Astrocyte (in vitro differentiated cells and primary cell): Measurements from ENCODE around the gene GLIPR2. TPM values are rescaled to one million over a fixed set of nuclear protein-coding genes. Genes with fewer than 3 reads are reported as not detected.

ENCODE experiments used
- DNase-seq: peaks from one replicate; pipeline ENCODE4 v3.0.0-alpha.2; 2010; ENCODE audit warnings: low read depth
- FAIRE-seq: peaks from 2 replicates; lab custom pipeline; 2011; peaks lifted over from hg19 to GRCh38; lab: Jason Lieb, UNC
- H2AFZ ChIP-seq: 2 replicates; pipeline ENCODE4 v1.6.0; 2012; ENCODE audit warnings: low read depth, low read length, inconsistent platforms
- H3K27ac ChIP-seq: 2 replicates; pipeline ENCODE4 v1.5.1; 2011; ENCODE audit warnings: low read depth, low read length, inconsistent platforms
- H3K27me3 ChIP-seq: 2 replicates; pipeline ENCODE4 v1.6.0; 2011; ENCODE audit warnings: low read length, inconsistent platforms; ENCODE audit not compliant: insufficient read depth
- H3K36me3 ChIP-seq: 2 replicates; pipeline ENCODE4 v1.5.1; 2011; ENCODE audit warnings: low read length, inconsistent platforms; ENCODE audit not compliant: insufficient read depth
- H3K4me1 ChIP-seq: 2 replicates; pipeline ENCODE4 v1.5.1; 2011; ENCODE audit warnings: low read length, inconsistent platforms; ENCODE audit not compliant: insufficient read depth
- H3K4me2 ChIP-seq: 2 replicates; pipeline ENCODE4 v1.6.0; 2012; ENCODE audit warnings: low read length, inconsistent platforms
- H3K4me3 ChIP-seq: 2 replicates; pipeline ENCODE4 v1.5.1; 2011; ENCODE audit warnings: low read depth, mild to moderate bottlenecking, low read length, inconsistent platforms; ENCODE audit not compliant: insufficient read depth
- H3K79me2 ChIP-seq: 2 replicates; pipeline ENCODE4 v1.6.0; 2012; ENCODE audit warnings: mild to moderate bottlenecking, low read length, inconsistent platforms; ENCODE audit not compliant: insufficient read depth
- H3K9ac ChIP-seq: 2 replicates; pipeline ENCODE4 v1.6.0; 2012; ENCODE audit warnings: mild to moderate bottlenecking, low read length, inconsistent platforms
- H3K9me3 ChIP-seq: 2 replicates; pipeline ENCODE4 v1.5.1; 2012; ENCODE audit warnings: low read depth, mild to moderate bottlenecking, low read length, inconsistent platforms; ENCODE audit not compliant: insufficient read depth
- H4K20me1 ChIP-seq: 2 replicates; pipeline ENCODE4 v1.6.0; 2012; ENCODE audit warnings: low read length, inconsistent platforms; ENCODE audit not compliant: insufficient read depth
- H3K27ac Mint-ChIP-seq: one replicate; pipeline ENCODE4 v1.8.0; 2021; ENCODE audit warnings: mild to moderate bottlenecking, mixed read lengths; ENCODE audit not compliant: unreplicated experiment
- H3K27me3 Mint-ChIP-seq: one replicate; pipeline ENCODE4 v1.8.0; 2021; ENCODE audit warnings: low read depth, mixed read lengths; ENCODE audit not compliant: unreplicated experiment
- H3K36me3 Mint-ChIP-seq: one replicate; pipeline ENCODE4 v1.8.0; 2021; ENCODE audit warnings: low read depth, mixed read lengths; ENCODE audit not compliant: unreplicated experiment
- H3K4me1 Mint-ChIP-seq: one replicate; pipeline ENCODE4 v1.8.0; 2021; ENCODE audit warnings: low read depth, mixed read lengths; ENCODE audit not compliant: unreplicated experiment
- H3K4me3 Mint-ChIP-seq: one replicate; pipeline ENCODE4 v1.8.0; 2021; ENCODE audit warnings: mild to moderate bottlenecking, moderate library complexity, mixed read lengths; ENCODE audit not compliant: unreplicated experiment
- H3K9me3 Mint-ChIP-seq: one replicate; pipeline ENCODE4 v1.8.0; 2021; ENCODE audit warnings: mild to moderate bottlenecking, mixed read lengths; ENCODE audit not compliant: unreplicated experiment
- CTCF ChIP-seq: IDR thresholded peaks from 2 replicates; pipeline ENCODE4 v1.5.1; 2011; ENCODE audit warnings: low read depth, mild to moderate bottlenecking, inconsistent platforms, low read length, moderate library complexity; ENCODE audit not compliant: insufficient read depth
- EZH2 ChIP-seq: IDR thresholded peaks from 2 replicates; pipeline ENCODE4 v1.6.1; 2012; ENCODE audit warnings: mild to moderate bottlenecking, low read length, inconsistent platforms; ENCODE audit not compliant: insufficient read depth
- total RNA-seq: library from RNA; stranded (reverse); gene quantifications from 2 replicates; pipeline ENCODE4 v1.2.1, GENCODE V29; 2021

GLIPR2 gene
- total RNA-seq, 1 donor from 2014 or later: 150 TPM

DNA sequence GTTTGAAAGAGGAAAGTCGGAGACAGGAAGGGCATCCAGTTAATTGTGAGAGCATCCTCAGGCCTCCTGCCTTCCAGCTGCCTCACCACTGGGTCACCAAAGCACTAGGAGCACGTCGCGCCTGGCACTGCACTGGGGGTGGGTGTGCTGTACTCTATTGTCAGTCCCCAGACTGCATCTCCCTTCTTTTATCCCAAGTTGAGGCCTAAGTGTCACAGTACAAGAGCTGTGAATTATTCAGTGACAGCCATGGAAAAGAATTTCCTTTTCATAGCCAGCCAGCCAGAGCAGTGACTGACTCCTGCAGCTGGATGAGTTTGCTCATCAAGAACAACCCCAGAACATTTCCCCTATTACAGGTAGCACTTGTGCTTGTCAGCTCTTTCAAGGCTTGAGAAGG is 70.5 kb downstream of the GLIPR2 start:
- Histone ChIP-seq H3K9me3 (no peaks in the 10 kb centered on the region), H3K36me3 (peaks cover 68% of the 10 kb centered on the region), H2AFZ (no peak overlapping the region), H3K4me3 (no peak overlapping the region), H3K27me3 (no peaks in the 10 kb centered on the region), H3K27ac (peak overlapping the region; percentile 57), H3K9ac (peak overlapping the region; percentile 33), H4K20me1 (peaks cover 85% of the 10 kb centered on the region), H3K4me2 (peak overlapping the region; percentile 61), H3K79me2 (peaks cover 66% of the 10 kb centered on the region), H3K4me1 (peaks cover 28% of the 10 kb centered on the region)
- Mint-ChIP-seq H3K27me3 (no peaks in the 10 kb centered on the region), H3K27ac (peak overlapping the region; percentile 87), H3K4me1 (peaks cover 55% of the 10 kb centered on the region), H3K4me3 (peak overlapping the region; percentile 16), H3K36me3 (peaks cover 28% of the 10 kb centered on the region), H3K9me3 (peaks cover 1% of the 10 kb centered on the region)
- DNase-seq (peak; percentile 60), FAIRE-seq (peak; percentile 67)
- TF ChIP-seq EZH2: no peak
- no peak for TF ChIP-seq CTCF

DNA sequence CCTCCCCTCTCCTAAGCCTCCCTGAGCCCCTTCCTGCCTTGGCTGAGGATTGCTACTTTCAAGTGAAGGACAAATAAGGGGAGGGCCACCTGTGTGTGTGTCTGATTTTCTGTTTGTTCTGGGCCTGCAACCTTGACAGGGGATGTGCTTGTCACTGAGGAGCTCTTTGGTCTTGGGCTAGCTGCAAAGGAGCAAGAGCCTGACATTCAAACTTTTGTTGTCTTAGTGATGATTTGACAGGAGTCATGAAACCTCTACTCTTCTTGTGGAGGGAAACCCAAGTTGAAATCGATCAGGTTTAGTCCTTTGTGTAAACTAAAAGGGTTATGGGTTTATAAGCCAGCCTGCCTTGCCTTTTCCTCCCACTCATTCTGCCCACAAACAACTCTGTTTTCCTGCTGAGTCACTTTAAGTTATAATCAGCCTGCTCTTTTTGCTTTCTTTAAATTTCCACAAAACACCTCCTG is 71.0 kb downstream of the GLIPR2 start:
- H3K4me1 ChIP-seq: peaks cover 28% of the 10 kb centered on the region
- H3K79me2 ChIP-seq: peaks cover 71% of the 10 kb centered on the region
- H3K9me3 Mint-ChIP-seq: peaks cover 1% of the 10 kb centered on the region
- peaks cover 28% of the 10 kb centered on the region for H3K36me3 Mint-ChIP-seq
- H3K27ac Mint-ChIP-seq: peak overlapping the region; percentile 87
- H3K36me3 ChIP-seq: peaks cover 64% of the 10 kb centered on the region
- H4K20me1 ChIP-seq: peaks cover 85% of the 10 kb centered on the region
- no peaks in the 10 kb centered on the region for H3K9me3 ChIP-seq
- no peak for TF ChIP-seq CTCF
- no peak for TF ChIP-seq EZH2
- no peaks in the 10 kb centered on the region for H3K27me3 Mint-ChIP-seq
- H3K9ac ChIP-seq: peak overlapping the region; percentile 33
- H3K4me3 ChIP-seq: peak overlapping the region; percentile 0
- H3K4me1 Mint-ChIP-seq: peaks cover 57% of the 10 kb centered on the region
- no peaks in the 10 kb centered on the region for H3K27me3 ChIP-seq
- DNase-seq (peak; percentile 49), FAIRE-seq (peak; percentile 84)
- peak overlapping the region; percentile 57 for H3K27ac ChIP-seq
- H3K4me2 ChIP-seq: peak overlapping the region; percentile 61
- peak overlapping the region; percentile 50 for H3K4me3 Mint-ChIP-seq
- H2AFZ ChIP-seq: no peak overlapping the region

DNA sequence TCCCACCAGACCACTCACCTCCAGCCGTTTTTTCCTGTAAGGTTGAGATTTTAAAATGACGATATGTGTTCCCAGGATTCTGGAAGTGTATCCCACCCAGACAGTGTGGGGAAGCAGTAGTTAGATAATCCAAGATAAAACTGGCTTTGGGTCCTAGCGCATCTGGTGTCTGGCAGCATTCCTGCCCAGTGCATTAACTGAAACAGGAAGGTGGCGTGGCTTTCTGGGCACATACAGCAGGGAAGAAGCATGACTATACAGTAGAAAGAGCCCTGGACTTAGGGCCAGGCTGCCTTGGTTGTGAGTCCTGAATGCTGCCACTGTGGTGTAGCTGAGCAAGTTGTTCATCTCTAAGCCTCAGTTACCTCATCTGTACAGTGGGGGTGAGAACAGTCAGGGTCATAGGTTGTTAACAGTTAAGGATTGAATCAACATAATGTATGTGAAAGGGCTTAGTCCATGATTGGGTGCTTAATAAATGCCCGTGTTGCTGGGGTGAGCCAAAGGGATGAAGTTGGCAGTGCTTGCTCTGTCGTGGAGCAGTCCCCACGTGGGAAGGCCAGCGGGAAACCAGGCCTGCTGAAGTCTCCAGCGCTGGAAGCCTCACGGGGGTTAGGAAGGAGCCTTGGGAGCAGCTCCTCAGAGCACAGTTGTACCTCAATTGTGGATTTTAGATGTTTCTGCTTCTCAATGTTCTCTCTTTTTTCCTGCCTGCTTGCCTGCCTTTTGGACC is 72.2 kb downstream of the GLIPR2 start:
- DNase-seq (peak; percentile 39), FAIRE-seq (no peak)
- peaks cover 63% of the 10 kb centered on the region for H3K36me3 ChIP-seq
- peaks cover 88% of the 10 kb centered on the region for H4K20me1 ChIP-seq
- no peak overlapping the region for H3K9ac ChIP-seq
- H3K9me3 Mint-ChIP-seq: peaks cover 1% of the 10 kb centered on the region
- no peaks in the 10 kb centered on the region for H3K27me3 ChIP-seq
- H3K4me2 ChIP-seq: peak overlapping the region; percentile 61
- peaks cover 58% of the 10 kb centered on the region for H3K4me1 Mint-ChIP-seq
- peak overlapping the region; percentile 87 for H3K27ac Mint-ChIP-seq
- H3K79me2 ChIP-seq: peaks cover 75% of the 10 kb centered on the region
- H3K4me1 ChIP-seq: peaks cover 28% of the 10 kb centered on the region
- peaks cover 35% of the 10 kb centered on the region for H3K36me3 Mint-ChIP-seq
- TF ChIP-seq EZH2: no peak
- no peak for TF ChIP-seq CTCF
- no peaks in the 10 kb centered on the region for H3K27me3 Mint-ChIP-seq
- no peak overlapping the region for H2AFZ ChIP-seq
- H3K4me3 Mint-ChIP-seq: peak overlapping the region; percentile 50
- no peaks in the 10 kb centered on the region for H3K9me3 ChIP-seq
- peak overlapping the region; percentile 57 for H3K27ac ChIP-seq
- H3K4me3 ChIP-seq: no peak overlapping the region
